Kidney epithelial cell (primary cell): ENCODE data around the gene HCN2. TPM values are rescaled to one million over a fixed set of nuclear protein-coding genes. Genes with fewer than 3 reads are reported as not detected.

Source experiments
- DNase-seq: peaks from one replicate; pipeline ENCODE4 v3.0.0-alpha.2; 2010; ENCODE audit warnings: low read depth
- H3K27me3 ChIP-seq: 2 replicates; pipeline ENCODE4 v1.6.0; 2011; ENCODE audit warnings: low read length; ENCODE audit not compliant: control insufficient read depth, insufficient read depth
- H3K36me3 ChIP-seq: 2 replicates; pipeline ENCODE4 v1.5.1; 2011; ENCODE audit warnings: low read length; ENCODE audit not compliant: control insufficient read depth, insufficient read depth
- H3K4me3 ChIP-seq: 2 replicates; pipeline ENCODE4 v1.5.1; 2011; ENCODE audit warnings: low read depth, mild to moderate bottlenecking, control low read depth, low read length
- CTCF ChIP-seq: IDR thresholded peaks from 2 replicates; pipeline ENCODE4 v1.5.1; 2011; ENCODE audit warnings: mild to moderate bottlenecking, moderate library complexity, low read length, control low read depth, inconsistent platforms; ENCODE audit not compliant: insufficient read depth, poor library complexity, severe bottlenecking
- total RNA-seq: library from RNA; depleted of rRNA; stranded (reverse); fragments of >200 nt; gene quantifications from 2 replicates; pipeline ENCODE4 v1.2.3, GENCODE V29; 2015

HCN2 gene
- total RNA-seq, 1 donor from 2014 or later = 0.13 TPM

GRCh38 chr19:592101-592500 lies 2.4 kb downstream of the HCN2 start:
- H3K27me3 ChIP-seq = peaks cover 66% of the 10 kb centered on the region

GRCh38 chr19:593055-593454 lies 3.4 kb downstream of the HCN2 start:
- Histone ChIP-seq H3K36me3 (no peaks in the 10 kb centered on the region), H3K4me3 (no peak overlapping the region), H3K27me3 (peaks cover 63% of the 10 kb centered on the region)
- no peak for TF ChIP-seq CTCF
- DNase-seq = no peak

More at GRCh38 chr19:592101-592500, 2.4 kb downstream of the HCN2 start:
- Histone ChIP-seq H3K4me3 (no peak overlapping the region), H3K36me3 (no peaks in the 10 kb centered on the region)
- TF ChIP-seq CTCF = no peak
- DNase-seq = no peak

GRCh38 chr19:593505-593904 lies 3.8 kb downstream of the HCN2 start:
- peaks cover 59% of the 10 kb centered on the region for H3K27me3 ChIP-seq

GRCh38 chr19:594265-594870 lies 4.7 kb downstream of the HCN2 start:
- Histone ChIP-seq H3K36me3 (no peaks in the 10 kb centered on the region), H3K27me3 (peaks cover 50% of the 10 kb centered on the region), H3K4me3 (no peak overlapping the region)
- TF ChIP-seq CTCF = no peak
- no peak for DNase-seq

More at GRCh38 chr19:593505-593904, 3.8 kb downstream of the HCN2 start:
- H3K4me3 ChIP-seq = no peak overlapping the region
- no peak for DNase-seq
- H3K36me3 ChIP-seq = no peaks in the 10 kb centered on the region
- no peak for TF ChIP-seq CTCF

- DNase-seq = no peak
- Histone ChIP-seq H3K4me3 (no peak overlapping the region), H3K36me3 (no peaks in the 10 kb centered on the region), H3K27me3 (peaks cover 45% of the 10 kb centered on the region)
- no peak for TF ChIP-seq CTCF
These were observed 5.9 kb downstream of the HCN2 start for GRCh38 chr19:595326-596262.
